Parathyroid adenoma (tissue), 2 donors: ENCODE measurements around the gene VLDLR.

Source experiments
- H2AFZ ChIP-seq: fragments of 300-600 bp; sonication (generic); one replicate; pipeline ENCODE4 v1.7.0; 2017; ENCODE audit warnings: antibody characterized with exemption, mild to moderate bottlenecking
- H3K27ac ChIP-seq: fragments of 300-600 bp; sonication (generic); one replicate; pipeline ENCODE4 v1.7.0; 2017
- H3K27me3 ChIP-seq: fragments of 300-600 bp; sonication (generic); one replicate; pipeline ENCODE4 v1.7.0; 2017; ENCODE audit warnings: low read length; ENCODE audit not compliant: control insufficient read depth, insufficient read depth
- H3K36me3 ChIP-seq: fragments of 300-600 bp; sonication (generic); one replicate; pipeline ENCODE4 v1.7.0; 2017; ENCODE audit warnings: low read length; ENCODE audit not compliant: control insufficient read depth, insufficient read depth
- H3K4me1 ChIP-seq: fragments of 300-600 bp; sonication (generic); one replicate; pipeline ENCODE4 v1.7.0; 2017; ENCODE audit warnings: control low read depth
- H3K4me2 ChIP-seq: fragments of 300-600 bp; sonication (generic); one replicate; pipeline ENCODE4 v1.7.0; 2017; ENCODE audit warnings: low read length
- H3K4me3 ChIP-seq: fragments of 300-600 bp; sonication (generic); one replicate; pipeline ENCODE4 v1.7.0; 2017; ENCODE audit warnings: low read depth, low read length
- H3K79me2 ChIP-seq: fragments of 300-600 bp; sonication (generic); one replicate; pipeline ENCODE4 v1.7.0; 2017; ENCODE audit warnings: control low read depth
- H3K9ac ChIP-seq: fragments of 300-600 bp; sonication (generic); one replicate; pipeline ENCODE4 v1.7.0; 2017; ENCODE audit warnings: mild to moderate bottlenecking
- H3K9me3 ChIP-seq: fragments of 300-600 bp; sonication (generic); one replicate; pipeline ENCODE4 v1.7.0; 2017; ENCODE audit warnings: low read length; ENCODE audit not compliant: control insufficient read depth
- CTCF ChIP-seq: fragments of 300-600 bp; sonication (generic); IDR thresholded peaks from one replicate; pipeline ENCODE4 v1.7.0; 2017; ENCODE audit warnings: antibody characterized with exemption, mild to moderate bottlenecking
- donor health status: primary hyperparathyroidism.

The VLDLR gene

GRCh38 chr9:2608276-2608675 lies 13.3 kb upstream of the VLDLR start:
- H3K27ac ChIP-seq = no peak overlapping the region
- no peak overlapping the region for H3K4me3 ChIP-seq
- no peaks in the 10 kb centered on the region for H3K9me3 ChIP-seq
- no peaks in the 10 kb centered on the region for H3K79me2 ChIP-seq
- H3K4me1 ChIP-seq = no peaks in the 10 kb centered on the region
- no peaks in the 10 kb centered on the region for H3K27me3 ChIP-seq
- no peak for TF ChIP-seq CTCF
- H3K4me2 ChIP-seq = no peak overlapping the region
- no peak overlapping the region for H2AFZ ChIP-seq
- H3K9ac ChIP-seq = no peak overlapping the region
- H3K36me3 ChIP-seq = no peaks in the 10 kb centered on the region

- TF ChIP-seq CTCF = no peak
- Histone ChIP-seq H3K27me3 (no peaks in the 10 kb centered on the region), H3K27ac (no peak overlapping the region), H2AFZ (no peak overlapping the region), H3K9me3 (no peaks in the 10 kb centered on the region), H3K79me2 (no peaks in the 10 kb centered on the region), H3K4me2 (no peak overlapping the region), H3K9ac (no peak overlapping the region), H3K4me1 (no peaks in the 10 kb centered on the region), H3K36me3 (no peaks in the 10 kb centered on the region), H3K4me3 (no peak overlapping the region)
These were observed 10.6 kb upstream of the VLDLR start for GRCh38 chr9:2610985-2611384.

GRCh38 chr9:2611961-2612360 lies 9.6 kb upstream of the VLDLR start:
- no peaks in the 10 kb centered on the region for H3K36me3 ChIP-seq
- no peak overlapping the region for H3K27ac ChIP-seq
- no peaks in the 10 kb centered on the region for H3K27me3 ChIP-seq
- H3K4me2 ChIP-seq = no peak overlapping the region
- H3K79me2 ChIP-seq = no peaks in the 10 kb centered on the region
- H3K9ac ChIP-seq = no peak overlapping the region
- H3K4me3 ChIP-seq = no peak overlapping the region
- no peaks in the 10 kb centered on the region for H3K9me3 ChIP-seq
- H3K4me1 ChIP-seq = no peaks in the 10 kb centered on the region
- no peak for TF ChIP-seq CTCF
- no peak overlapping the region for H2AFZ ChIP-seq

- TF ChIP-seq CTCF = no peak
These were observed 7.8 kb upstream of the VLDLR start for GRCh38 chr9:2613730-2614271.

GRCh38 chr9:2615497-2615896 lies 6.1 kb upstream of the VLDLR start:
- Histone ChIP-seq H3K79me2 (no peaks in the 10 kb centered on the region), H3K4me3 (no peak overlapping the region), H3K27ac (no peak overlapping the region), H3K4me1 (no peaks in the 10 kb centered on the region), H3K27me3 (no peaks in the 10 kb centered on the region), H3K9me3 (no peaks in the 10 kb centered on the region), H3K9ac (no peak overlapping the region), H3K36me3 (no peaks in the 10 kb centered on the region), H3K4me2 (no peak overlapping the region), H2AFZ (no peak overlapping the region)
- TF ChIP-seq CTCF = no peak

More at GRCh38 chr9:2613730-2614271, 7.8 kb upstream of the VLDLR start:
- Histone ChIP-seq H3K36me3 (no peaks in the 10 kb centered on the region), H3K9me3 (no peaks in the 10 kb centered on the region), H3K4me3 (no peak overlapping the region), H2AFZ (no peak overlapping the region), H3K79me2 (no peaks in the 10 kb centered on the region), H3K27ac (no peak overlapping the region), H3K9ac (no peak overlapping the region), H3K27me3 (no peaks in the 10 kb centered on the region), H3K4me1 (no peaks in the 10 kb centered on the region), H3K4me2 (no peak overlapping the region)
